T-helper 17 cell (primary cell): ENCODE data around the gene INTS6L. TPM values are rescaled to one million over a fixed set of nuclear protein-coding genes. Genes with fewer than 3 reads are reported as not detected.
A peak's percentile ranks its signal among the peaks of the same experiment; 100 is the strongest.

Experiments
- ATAC-seq: fragments of 150-1000 bp; cut with Tn5 transposase; 2 replicates; pipeline ENCODE4 v1.10.0; 2021; ENCODE audit warnings: mild to moderate bottlenecking, moderate library complexity
- DNase-seq, 3 donors: peaks; one replicate each; pipeline versions ENCODE4 v3.0.0 to v3.0.0-alpha.2; 2020 to 2021
- H3K9me3 ChIP-seq: one replicate; pipeline ENCODE4 v1.7.0; 2013; ENCODE audit warnings: low read length, mild to moderate bottlenecking; ENCODE audit not compliant: control insufficient read depth, poor library complexity, severe bottlenecking
- H3K27ac Mint-ChIP-seq: one replicate; pipeline ENCODE4 v1.8.0; 2022; ENCODE audit warnings: mild to moderate bottlenecking, moderate library complexity, mixed read lengths
- H3K27me3 Mint-ChIP-seq: one replicate; pipeline ENCODE4 v1.8.0; 2022; ENCODE audit warnings: mixed read lengths
- H3K36me3 Mint-ChIP-seq: one replicate; pipeline ENCODE4 v1.8.0; 2022; ENCODE audit warnings: low read depth, mixed read lengths
- H3K4me1 Mint-ChIP-seq: one replicate; pipeline ENCODE4 v1.8.0; 2022; ENCODE audit warnings: mild to moderate bottlenecking, mixed read lengths
- H3K4me3 Mint-ChIP-seq: one replicate; pipeline ENCODE4 v1.8.0; 2022; ENCODE audit warnings: mild to moderate bottlenecking, moderate library complexity, mixed read lengths
- total RNA-seq, 4 donors: library from RNA in 2 of 4; stranded (reverse) in 2 of 4; gene quantifications; one replicate each; pipeline ENCODE4 v1.2.3 and lab custom pipeline; 2022 to 2026

INTS6L gene
- total RNA-seq, 2 donors from 2014 or later: 20.2 to 29.8 TPM

GRCh38 chrX:135512508-135513129, 7.8 kb upstream of the INTS6L start:
- H3K9me3 ChIP-seq: no peaks in the 10 kb centered on the region
- no peaks in the 10 kb centered on the region for H3K27me3 Mint-ChIP-seq
- no peak overlapping the region for H3K27ac Mint-ChIP-seq
- H3K4me1 Mint-ChIP-seq: peaks cover 3% of the 10 kb centered on the region
- ATAC-seq (no peak), DNase-seq (no peak)
- H3K4me3 Mint-ChIP-seq: no peak overlapping the region
- H3K36me3 Mint-ChIP-seq: no peaks in the 10 kb centered on the region

GRCh38 chrX:135513130-135513515, 7.3 kb upstream of the INTS6L start:
- H3K27ac Mint-ChIP-seq: no peak overlapping the region
- H3K36me3 Mint-ChIP-seq: no peaks in the 10 kb centered on the region
- ATAC-seq: no peak
- no peak overlapping the region for H3K4me3 Mint-ChIP-seq
- no peaks in the 10 kb centered on the region for H3K27me3 Mint-ChIP-seq
- H3K4me1 Mint-ChIP-seq: peaks cover 3% of the 10 kb centered on the region
- no peaks in the 10 kb centered on the region for H3K9me3 ChIP-seq
- no peak for DNase-seq

DNA sequence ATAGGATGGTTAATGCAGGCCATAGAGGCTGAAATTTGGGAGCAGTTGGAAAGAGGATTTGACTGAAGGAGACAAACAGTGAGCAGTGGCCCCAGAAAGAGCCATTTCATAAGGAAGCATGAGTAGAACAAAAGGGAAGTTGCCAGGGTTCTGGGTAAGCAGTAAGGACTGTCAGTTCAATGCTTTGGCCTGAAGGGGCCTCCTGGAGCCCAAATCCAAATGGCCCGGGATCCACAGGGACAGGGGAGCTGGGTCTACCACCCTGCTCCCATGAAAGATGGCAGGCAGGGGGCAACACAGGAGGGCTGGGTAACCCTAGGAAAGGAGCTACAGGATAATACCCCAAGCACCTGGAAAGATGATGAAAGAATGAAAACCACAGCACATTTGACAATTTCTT, 4.1 kb upstream of the INTS6L start:
- no peaks in the 10 kb centered on the region for H3K27me3 Mint-ChIP-seq
- H3K36me3 Mint-ChIP-seq: peaks cover 4% of the 10 kb centered on the region
- no peak overlapping the region for H3K27ac Mint-ChIP-seq
- H3K4me1 Mint-ChIP-seq: peaks cover 8% of the 10 kb centered on the region
- no peak for ATAC-seq
- DNase-seq: no peak
- no peaks in the 10 kb centered on the region for H3K9me3 ChIP-seq
- H3K4me3 Mint-ChIP-seq: no peak overlapping the region

DNA sequence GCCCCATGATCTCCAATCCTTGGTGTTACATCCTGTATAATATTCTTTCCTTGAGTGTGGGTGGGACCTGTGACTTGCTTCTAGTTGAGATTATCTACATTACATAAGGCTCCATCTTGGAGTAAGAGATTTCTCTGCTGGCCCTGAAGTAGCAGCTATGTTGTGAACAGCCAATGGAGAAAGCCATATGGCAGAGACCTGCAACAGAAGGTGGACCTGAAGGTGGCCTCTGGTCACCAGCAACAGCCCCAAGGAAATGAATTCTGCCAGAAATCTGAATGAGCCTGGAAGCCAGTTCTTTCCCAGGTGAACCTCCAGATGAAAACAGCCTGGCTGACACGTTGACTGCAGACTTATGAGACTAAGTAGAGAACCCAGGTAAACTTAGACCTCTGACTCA, 2.3 kb upstream of the INTS6L start:
- peaks cover 4% of the 10 kb centered on the region for H3K36me3 Mint-ChIP-seq
- no peak for DNase-seq
- ATAC-seq: no peak
- no peak overlapping the region for H3K4me3 Mint-ChIP-seq
- no peaks in the 10 kb centered on the region for H3K27me3 Mint-ChIP-seq
- peaks cover 10% of the 10 kb centered on the region for H3K4me1 Mint-ChIP-seq
- H3K9me3 ChIP-seq: no peaks in the 10 kb centered on the region
- no peak overlapping the region for H3K27ac Mint-ChIP-seq

DNA sequence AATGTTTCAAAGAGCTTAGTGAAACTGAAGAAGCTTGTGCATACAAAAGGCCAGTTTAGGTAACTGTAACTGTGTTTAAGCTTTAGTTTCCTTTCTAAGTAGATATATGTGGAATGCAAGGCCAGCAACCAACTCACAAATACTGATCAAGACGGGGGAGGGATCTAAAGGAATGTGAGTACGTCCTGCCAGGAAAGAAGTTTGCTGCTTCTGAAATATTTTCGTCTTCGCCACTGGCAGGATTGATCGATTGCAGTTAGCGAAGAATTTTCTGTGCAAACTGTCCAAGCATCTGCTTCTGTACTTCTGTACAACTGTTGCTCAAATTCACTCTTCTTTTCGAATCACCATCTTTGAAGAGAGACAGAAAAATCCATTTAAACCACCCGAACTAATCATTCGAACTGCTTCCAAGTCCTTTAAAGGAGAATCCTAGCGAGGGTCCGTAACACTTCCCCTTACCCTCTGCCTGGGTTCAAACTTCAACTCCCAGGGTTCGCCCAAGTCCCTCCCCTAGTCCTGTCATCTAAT, 373 bp upstream of the INTS6L start:
- DNase-seq (no peak), ATAC-seq (no peak)
- Mint-ChIP-seq H3K27me3 (no peaks in the 10 kb centered on the region), H3K27ac (peak overlapping the region; percentile 98), H3K36me3 (peaks cover 4% of the 10 kb centered on the region), H3K4me1 (peaks cover 25% of the 10 kb centered on the region), H3K4me3 (peak overlapping the region; percentile 99)
- no peaks in the 10 kb centered on the region for H3K9me3 ChIP-seq

- H3K4me1 Mint-ChIP-seq: peaks cover 29% of the 10 kb centered on the region
These were observed 1.1 kb downstream of the INTS6L start for GRCh38 chrX:135521405-135522131.

GRCh38 chrX:135522132-135522530, 1.7 kb downstream of the INTS6L start:
- Mint-ChIP-seq H3K27ac (peak overlapping the region; percentile 98), H3K27me3 (no peaks in the 10 kb centered on the region), H3K4me1 (peaks cover 29% of the 10 kb centered on the region), H3K36me3 (peaks cover 4% of the 10 kb centered on the region), H3K4me3 (peak overlapping the region; percentile 99)
- no peak for ATAC-seq
- no peaks in the 10 kb centered on the region for H3K9me3 ChIP-seq
- no peak for DNase-seq

More at GRCh38 chrX:135521405-135522131, 1.1 kb downstream of the INTS6L start:
- H3K9me3 ChIP-seq: no peaks in the 10 kb centered on the region
- Mint-ChIP-seq H3K36me3 (peaks cover 4% of the 10 kb centered on the region), H3K27ac (peak overlapping the region; percentile 98), H3K4me3 (peak overlapping the region; percentile 99), H3K27me3 (no peaks in the 10 kb centered on the region)
- DNase-seq (peak; percentile 64 to 81 (median 71)), ATAC-seq (peak; percentile 76)

GRCh38 chrX:135522878-135523693, 2.6 kb downstream of the INTS6L start:
- Mint-ChIP-seq H3K27ac (peak overlapping the region; percentile 98), H3K4me1 (peaks cover 36% of the 10 kb centered on the region), H3K4me3 (peak overlapping the region; percentile 99), H3K36me3 (peaks cover 4% of the 10 kb centered on the region), H3K27me3 (no peaks in the 10 kb centered on the region)
- no peaks in the 10 kb centered on the region for H3K9me3 ChIP-seq
- DNase-seq (no peak), ATAC-seq (no peak)

DNA sequence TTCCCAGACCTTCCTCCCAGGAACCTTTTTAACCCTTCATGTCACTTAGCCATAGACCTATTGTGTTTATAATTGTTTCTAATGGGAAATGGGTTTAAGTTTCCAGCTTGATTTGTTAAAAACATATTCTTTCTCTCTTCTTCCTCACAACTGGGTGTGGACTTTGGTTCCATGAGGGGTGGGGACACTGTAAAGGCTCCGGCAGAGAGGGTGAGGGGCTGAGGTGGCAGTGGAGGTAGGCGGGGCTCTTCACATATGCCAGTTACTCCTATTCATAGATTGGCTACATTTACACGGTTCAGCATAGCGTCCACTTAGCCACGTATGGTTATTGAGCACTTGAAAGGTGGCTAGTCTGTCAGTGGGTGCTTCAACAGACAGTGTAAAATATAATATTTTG, 7.8 kb downstream of the INTS6L start:
- H3K36me3 Mint-ChIP-seq: peaks cover 4% of the 10 kb centered on the region
- peaks cover 39% of the 10 kb centered on the region for H3K4me1 Mint-ChIP-seq
- no peak overlapping the region for H3K4me3 Mint-ChIP-seq
- no peak for ATAC-seq
- DNase-seq: no peak
- H3K9me3 ChIP-seq: no peaks in the 10 kb centered on the region
- H3K27me3 Mint-ChIP-seq: no peaks in the 10 kb centered on the region
- H3K27ac Mint-ChIP-seq: no peak overlapping the region

DNA sequence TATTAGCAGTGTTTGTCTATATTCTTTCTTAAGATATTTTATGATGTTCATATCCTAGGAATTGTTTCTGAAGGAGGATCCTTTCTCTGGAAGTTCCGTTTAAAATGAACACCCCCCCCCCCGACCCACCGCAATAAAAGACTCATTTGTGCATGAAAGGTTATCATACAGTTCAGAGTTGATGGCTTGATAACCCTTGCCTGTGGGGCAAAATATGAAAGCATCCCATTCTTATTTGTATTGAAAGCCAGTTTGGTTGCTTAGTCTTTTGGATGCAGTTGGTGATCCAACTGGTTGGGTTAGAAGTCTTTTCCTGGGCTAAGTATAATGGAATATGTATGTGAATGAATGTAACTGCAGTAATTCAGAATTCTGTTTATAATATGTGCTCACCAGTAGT, 8.3 kb downstream of the INTS6L start:
- DNase-seq: no peak
- ATAC-seq: no peak
- H3K4me1 Mint-ChIP-seq: peaks cover 36% of the 10 kb centered on the region

DNA sequence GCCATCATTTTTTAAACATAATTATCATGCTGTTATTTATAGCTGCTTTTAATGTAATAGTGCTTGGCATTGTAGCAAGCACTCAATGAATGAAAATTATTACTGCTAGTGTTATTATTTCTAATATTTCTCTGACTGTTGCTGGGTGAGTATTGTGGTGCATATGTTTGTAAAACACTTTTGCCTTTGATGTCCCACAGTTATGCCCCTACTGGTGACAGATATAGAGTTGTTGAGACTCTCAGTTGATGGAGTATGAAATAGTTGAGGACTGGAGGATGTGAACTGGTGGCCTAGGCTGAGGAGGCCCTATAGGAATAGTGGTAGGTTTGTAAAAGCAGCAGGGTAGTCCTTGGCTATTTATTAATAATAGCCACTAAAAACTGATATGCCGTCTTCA, 9.6 kb downstream of the INTS6L start:
- DNase-seq (no peak), ATAC-seq (no peak)
- Mint-ChIP-seq H3K4me1 (peaks cover 27% of the 10 kb centered on the region), H3K27me3 (no peaks in the 10 kb centered on the region), H3K27ac (no peak overlapping the region), H3K36me3 (peaks cover 4% of the 10 kb centered on the region), H3K4me3 (no peak overlapping the region)
- H3K9me3 ChIP-seq: no peaks in the 10 kb centered on the region

More for the DNA sequence above, 8.3 kb downstream of the INTS6L start:
- Mint-ChIP-seq H3K27ac (no peak overlapping the region), H3K36me3 (peaks cover 4% of the 10 kb centered on the region), H3K4me3 (no peak overlapping the region), H3K27me3 (no peaks in the 10 kb centered on the region)
- no peaks in the 10 kb centered on the region for H3K9me3 ChIP-seq

DNA sequence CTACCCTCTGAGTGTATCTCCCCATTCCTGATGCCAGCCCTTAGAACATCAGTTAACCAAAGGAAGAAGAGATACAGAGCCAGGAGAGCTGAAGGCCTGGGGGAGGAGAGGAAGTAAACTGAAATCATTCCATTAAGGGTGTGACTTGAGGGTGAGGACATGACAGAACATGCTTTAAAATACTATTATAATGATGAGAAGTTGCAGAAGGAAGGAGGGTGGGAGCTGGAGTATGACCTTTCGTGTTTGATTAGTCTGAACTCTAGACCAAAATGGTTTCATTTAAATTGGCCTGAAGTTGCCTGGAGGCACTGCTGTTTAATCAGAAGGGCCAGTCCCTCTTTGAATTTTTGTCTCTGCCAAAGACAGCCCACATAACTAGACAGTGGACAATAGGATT, 11.4 kb downstream of the INTS6L start:
- H3K27me3 Mint-ChIP-seq: no peaks in the 10 kb centered on the region
- peak overlapping the region; percentile 1 for H3K4me3 Mint-ChIP-seq
- H3K36me3 Mint-ChIP-seq: peaks cover 4% of the 10 kb centered on the region
- DNase-seq (no peak), ATAC-seq (no peak)
- H3K4me1 Mint-ChIP-seq: peaks cover 22% of the 10 kb centered on the region
- H3K27ac Mint-ChIP-seq: peak overlapping the region; percentile 66
- H3K9me3 ChIP-seq: no peaks in the 10 kb centered on the region
